KOPT-K1 (cell line): ENCODE measurements around the gene WDR44.
"Not testable (repeated sequence)": the region's sequence is repeated elsewhere in the genome, so short reads cannot be mapped to it uniquely, and the experiment has no call there.

ENCODE experiments used
- H3K27ac ChIP-seq: fragments of 200-600 bp; sonication (generic); 2 replicates; pipeline ENCODE4 v1.5.1; 2016; ENCODE audit warnings: antibody characterized with exemption, mild to moderate bottlenecking, low read depth, low read length; ENCODE audit not compliant: poor library complexity, severe bottlenecking
- H3K36me3 ChIP-seq: fragments of 200-600 bp; sonication (generic); 2 replicates; pipeline ENCODE4 v1.5.1; 2017; ENCODE audit warnings: antibody characterized with exemption, mild to moderate bottlenecking, low read length, moderate library complexity; ENCODE audit not compliant: insufficient read depth
- H3K9me3 ChIP-seq: fragments of 200-600 bp; sonication (generic); 2 replicates; pipeline ENCODE4 v1.5.1; 2017; ENCODE audit warnings: antibody characterized with exemption, low read length, mild to moderate bottlenecking; ENCODE audit not compliant: insufficient read depth, poor library complexity, severe bottlenecking

Gene WDR44

GRCh38 chrX:118418811-118419251 is 72.9 kb downstream of the WDR44 start:
- Histone ChIP-seq H3K9me3 (no peaks in the 10 kb centered on the region), H3K36me3 (no peaks in the 10 kb centered on the region; the same call in 1 of the 2 replicates), H3K27ac (no peak overlapping the region)

DNA sequence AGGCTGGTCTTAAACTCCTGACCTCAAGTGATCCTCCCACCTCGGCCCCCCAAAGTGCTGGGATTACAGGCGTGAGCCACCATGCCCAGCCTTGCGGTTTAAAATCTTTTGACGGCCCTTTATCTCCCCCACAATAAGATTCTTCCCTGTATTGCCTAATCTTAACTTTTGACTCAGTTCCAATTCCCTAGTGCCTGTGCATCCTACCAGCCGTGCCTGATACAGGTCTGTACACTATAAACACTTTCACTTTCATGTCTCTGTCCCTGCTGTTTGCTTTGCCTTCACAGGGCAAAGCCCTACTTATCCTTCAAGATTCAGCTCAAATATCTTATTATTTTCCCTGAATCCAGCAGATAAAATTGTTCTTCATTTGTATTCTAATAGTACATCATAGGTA is 74.6 kb downstream of the WDR44 start:
- Histone ChIP-seq H3K9me3 (no peaks in the 10 kb centered on the region), H3K27ac (no peak overlapping the region), H3K36me3 (no peaks in the 10 kb centered on the region; the same call in 1 of the 2 replicates)

DNA sequence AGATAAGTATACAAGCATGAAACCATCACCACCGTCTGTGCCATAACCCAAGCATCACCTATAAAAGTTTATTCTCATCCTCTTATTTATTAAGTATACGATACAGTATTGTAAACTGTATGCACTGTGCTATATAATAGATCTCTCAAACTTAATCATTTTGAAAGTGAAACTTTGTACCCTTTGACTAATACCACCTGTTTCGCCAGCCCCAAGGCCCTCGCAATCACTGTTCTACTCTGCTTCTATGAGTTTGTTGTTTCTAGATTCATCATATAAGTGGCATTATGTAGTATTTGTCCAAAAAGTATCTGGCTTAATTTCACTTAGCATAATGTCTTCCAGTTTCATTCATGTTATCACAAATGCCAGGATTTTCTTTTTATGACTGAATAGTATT is 77.7 kb downstream of the WDR44 start:
- H3K27ac ChIP-seq, result no peak overlapping the region
- no peaks in the 10 kb centered on the region for H3K9me3 ChIP-seq
- H3K36me3 ChIP-seq, result no peaks in the 10 kb centered on the region; the same call in 1 of the 2 replicates

DNA sequence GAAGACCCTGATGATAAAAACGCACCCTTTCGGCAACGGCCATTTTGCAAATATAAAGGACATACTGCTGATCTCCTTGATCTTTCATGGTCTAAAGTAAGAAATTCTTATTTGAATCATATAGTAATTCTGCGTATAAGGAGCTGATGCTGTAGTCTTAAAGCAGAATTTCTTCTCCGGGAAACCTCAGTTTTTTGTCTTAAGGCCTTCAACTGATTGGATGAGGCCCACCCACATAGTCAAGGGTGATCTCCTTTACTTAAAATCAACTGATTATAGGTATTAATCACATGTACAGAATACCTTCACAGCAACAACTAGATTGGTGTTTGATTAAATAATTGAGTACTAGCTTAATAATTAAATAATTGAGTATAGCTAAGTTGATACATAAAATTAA is 86.9 kb downstream of the WDR44 start:
- no peaks in the 10 kb centered on the region for H3K9me3 ChIP-seq
- H3K27ac ChIP-seq, result no peak overlapping the region
- peaks cover 23% of the 10 kb centered on the region; the same call in 1 of the 2 replicates for H3K36me3 ChIP-seq

DNA sequence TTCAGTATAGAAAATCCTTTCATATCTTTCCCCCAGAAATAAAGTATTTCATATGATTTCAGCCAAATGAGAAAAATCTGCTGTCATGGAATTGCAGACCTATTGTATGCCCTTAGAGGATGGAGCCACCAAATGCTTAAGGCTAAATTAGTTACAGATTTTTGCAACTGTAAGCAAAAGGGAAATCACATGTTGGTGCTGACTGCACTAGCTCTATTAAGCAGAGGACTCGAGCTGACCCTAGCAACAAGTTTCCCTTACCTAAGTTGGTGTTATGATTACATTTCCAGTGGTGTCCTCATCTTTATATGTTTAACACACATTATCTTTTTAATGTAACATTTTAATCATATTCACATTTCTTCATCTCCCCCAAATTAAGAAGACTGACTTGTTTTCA is 91.4 kb downstream of the WDR44 start:
- Histone ChIP-seq H3K27ac (no peak overlapping the region), H3K9me3 (no peaks in the 10 kb centered on the region), H3K36me3 (peaks cover 29% of the 10 kb centered on the region; the same call in 1 of the 2 replicates)

GRCh38 chrX:118448273-118448783 is 102.4 kb downstream of the WDR44 start:
- Histone ChIP-seq H3K9me3 (no peaks in the 10 kb centered on the region), H3K27ac (no peak overlapping the region), H3K36me3 (peaks cover 5% of the 10 kb centered on the region; the same call in 1 of the 2 replicates)

GRCh38 chrX:118455013-118455412 is 109.1 kb downstream of the WDR44 start:
- Histone ChIP-seq H3K36me3 (no peaks in the 10 kb centered on the region), H3K27ac (no peak overlapping the region), H3K9me3 (no peaks in the 10 kb centered on the region)

GRCh38 chrX:118459494-118459893 is 113.6 kb downstream of the WDR44 start:
- no peaks in the 10 kb centered on the region for H3K9me3 ChIP-seq
- H3K36me3 ChIP-seq, result no peaks in the 10 kb centered on the region
- no peak overlapping the region for H3K27ac ChIP-seq

DNA sequence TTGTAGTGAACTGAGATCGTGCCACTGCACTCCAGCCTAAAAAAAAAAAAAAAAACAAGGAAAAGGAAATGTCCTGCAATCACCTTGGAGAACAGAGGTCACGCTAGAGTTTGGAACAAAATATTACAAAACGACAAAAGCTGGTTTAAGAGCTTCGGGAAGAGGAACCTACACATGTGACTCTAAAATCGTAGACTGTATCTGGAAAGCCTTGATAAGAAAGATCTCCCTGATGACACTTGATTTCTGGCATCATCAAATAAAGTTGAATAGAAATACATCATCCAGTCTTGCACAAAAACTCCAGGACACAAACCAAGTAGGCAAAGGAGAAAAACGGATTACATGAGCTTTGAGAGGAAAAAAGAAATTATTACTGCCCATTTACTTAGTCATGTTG is 118.6 kb downstream of the WDR44 start:
- no peaks in the 10 kb centered on the region for H3K36me3 ChIP-seq
- no peaks in the 10 kb centered on the region for H3K9me3 ChIP-seq

GRCh38 chrX:118468122-118468521 is 122.2 kb downstream of the WDR44 start:
- Histone ChIP-seq H3K9me3 (no peaks in the 10 kb centered on the region), H3K27ac (no peak overlapping the region)

More for the DNA sequence above, 118.6 kb downstream of the WDR44 start:
- no peak overlapping the region for H3K27ac ChIP-seq

GRCh38 chrX:118470721-118471347 is 124.9 kb downstream of the WDR44 start:
- H3K36me3 ChIP-seq, H3K27ac ChIP-seq, H3K9me3 ChIP-seq: not testable (repeated sequence)

More at GRCh38 chrX:118468122-118468521, 122.2 kb downstream of the WDR44 start:
- H3K36me3 ChIP-seq, result no peaks in the 10 kb centered on the region

DNA sequence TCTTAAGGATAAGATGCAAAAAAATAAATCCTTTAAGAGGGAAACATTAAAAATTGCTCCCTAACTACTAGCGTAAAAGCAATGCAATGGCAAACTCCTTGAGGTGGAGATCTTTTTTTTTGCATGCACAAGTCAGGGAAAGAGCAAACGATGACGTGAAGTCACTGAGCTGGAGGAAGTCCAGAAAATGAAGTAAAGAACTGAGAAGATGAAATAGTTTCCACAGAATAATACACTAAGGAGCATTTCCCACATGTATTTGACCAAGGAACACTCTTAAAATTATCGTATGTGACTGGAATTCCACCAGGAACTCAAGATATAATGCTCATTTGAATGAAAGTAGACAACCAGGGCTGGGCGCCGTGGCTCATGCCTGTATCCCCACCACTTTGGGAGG is 128.7 kb downstream of the WDR44 start:
- no peak overlapping the region for H3K27ac ChIP-seq
- H3K9me3 ChIP-seq, result no peaks in the 10 kb centered on the region
- no peaks in the 10 kb centered on the region for H3K36me3 ChIP-seq

DNA sequence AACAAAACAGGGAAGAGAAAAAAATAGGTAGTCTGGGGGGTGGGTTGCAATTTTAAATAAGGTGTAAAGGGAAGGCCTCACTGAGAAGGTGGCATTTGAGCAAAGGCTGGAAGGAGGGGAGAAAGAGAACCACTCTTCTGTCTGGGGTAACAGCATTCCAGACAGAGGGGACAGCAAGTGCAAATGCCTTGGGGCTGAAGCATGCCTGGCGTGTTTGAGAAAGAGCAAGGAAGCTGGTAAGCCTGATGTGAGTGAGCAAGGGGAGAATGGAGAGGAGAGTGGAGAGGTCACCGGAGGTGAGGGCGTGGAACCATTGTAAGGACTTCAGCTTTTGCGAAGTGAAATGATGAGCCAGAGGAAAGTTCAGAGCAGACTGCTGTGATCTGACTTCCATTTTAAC is 130.0 kb downstream of the WDR44 start:
- Histone ChIP-seq H3K27ac (no peak overlapping the region), H3K36me3 (no peaks in the 10 kb centered on the region), H3K9me3 (no peaks in the 10 kb centered on the region)

DNA sequence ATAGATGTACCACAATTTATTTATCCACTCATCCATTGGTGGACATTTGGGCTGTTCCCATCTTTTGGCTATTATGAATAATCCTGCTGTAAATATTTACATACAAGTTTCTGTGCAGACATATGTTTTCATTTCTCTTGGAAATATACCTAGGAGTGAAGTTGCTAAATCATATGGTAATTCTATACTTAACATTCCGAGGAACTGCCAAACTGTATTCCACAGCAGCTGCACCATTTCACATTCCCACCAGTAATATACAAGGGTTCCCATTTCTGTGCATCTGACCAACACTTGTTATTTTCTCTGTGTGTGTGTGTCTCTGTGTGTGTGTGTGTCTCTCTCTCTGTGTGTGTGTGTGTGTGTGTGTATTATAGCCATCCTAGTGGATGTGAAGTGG is 134.3 kb downstream of the WDR44 start:
- Histone ChIP-seq H3K36me3 (no peaks in the 10 kb centered on the region), H3K27ac (no peak overlapping the region), H3K9me3 (no peaks in the 10 kb centered on the region)

DNA sequence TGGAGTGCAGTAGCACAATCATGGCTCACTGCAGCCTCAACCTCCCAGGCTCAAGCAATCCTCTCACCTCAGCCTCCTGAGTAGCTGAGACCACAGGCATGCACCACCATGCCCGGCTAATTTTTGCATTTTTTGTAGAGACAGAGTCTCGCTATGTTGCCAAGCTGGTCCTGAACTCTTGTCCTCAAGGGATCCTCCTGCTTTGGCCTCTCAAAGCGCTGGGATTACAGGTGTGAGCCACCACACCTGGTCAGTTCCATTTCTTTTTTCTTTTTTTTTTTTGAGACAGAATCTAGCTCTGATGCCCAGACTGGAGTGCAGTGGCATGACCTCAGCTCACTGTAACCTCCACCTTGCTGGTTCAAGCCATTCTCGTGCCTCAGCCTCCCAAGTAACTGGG is 136.5 kb downstream of the WDR44 start:
- H3K9me3 ChIP-seq, H3K36me3 ChIP-seq, H3K27ac ChIP-seq: not testable (repeated sequence)

DNA sequence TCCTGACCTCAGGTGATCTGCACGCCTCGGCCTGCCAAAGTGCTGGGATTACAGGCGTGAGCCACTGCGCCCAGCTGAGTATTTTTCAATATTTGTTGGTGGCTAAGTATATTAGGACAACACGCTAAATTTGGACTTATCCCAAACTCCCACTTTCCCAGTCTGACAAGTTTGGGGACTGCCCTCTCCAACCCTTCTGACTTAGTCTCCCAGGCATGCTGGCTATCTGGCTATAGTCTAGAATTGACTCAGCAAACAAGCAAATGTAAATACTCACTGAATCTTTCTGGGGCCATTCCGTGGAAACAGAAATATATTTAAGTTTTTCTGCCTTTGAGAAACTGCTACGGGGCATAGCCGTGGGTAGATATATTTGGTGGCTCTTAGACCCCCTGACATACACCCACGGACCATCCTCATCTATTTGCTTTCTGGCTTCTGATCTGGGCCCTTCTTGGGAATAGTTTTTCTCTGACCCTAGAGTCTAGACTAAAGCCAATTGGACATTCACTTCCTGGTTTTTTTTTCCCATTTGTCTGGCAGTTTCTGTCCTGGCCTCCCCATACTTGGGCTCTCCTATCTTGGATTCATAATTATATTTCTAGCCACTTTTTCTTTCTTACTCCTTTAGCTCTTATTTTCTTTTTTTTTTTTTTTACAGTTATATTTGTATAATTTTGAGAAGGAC is 138.5 kb downstream of the WDR44 start:
- H3K36me3 ChIP-seq, result no peaks in the 10 kb centered on the region
- H3K27ac ChIP-seq, result no peak overlapping the region
- H3K9me3 ChIP-seq, result no peaks in the 10 kb centered on the region
